GM20431 (cell line): ENCODE results near the gene BEST1.

Experiments used
- in situ Hi-C: fragments of 300-500 bp; cut with MseI, MboI; formaldehyde crosslinking; loops from one replicate; pipeline ENCODE4 v1.15.0; 2020; ENCODE audit warnings: low sequenced_read_pairs; ENCODE audit not compliant: unreplicated experiment

BEST1 gene

DNA sequence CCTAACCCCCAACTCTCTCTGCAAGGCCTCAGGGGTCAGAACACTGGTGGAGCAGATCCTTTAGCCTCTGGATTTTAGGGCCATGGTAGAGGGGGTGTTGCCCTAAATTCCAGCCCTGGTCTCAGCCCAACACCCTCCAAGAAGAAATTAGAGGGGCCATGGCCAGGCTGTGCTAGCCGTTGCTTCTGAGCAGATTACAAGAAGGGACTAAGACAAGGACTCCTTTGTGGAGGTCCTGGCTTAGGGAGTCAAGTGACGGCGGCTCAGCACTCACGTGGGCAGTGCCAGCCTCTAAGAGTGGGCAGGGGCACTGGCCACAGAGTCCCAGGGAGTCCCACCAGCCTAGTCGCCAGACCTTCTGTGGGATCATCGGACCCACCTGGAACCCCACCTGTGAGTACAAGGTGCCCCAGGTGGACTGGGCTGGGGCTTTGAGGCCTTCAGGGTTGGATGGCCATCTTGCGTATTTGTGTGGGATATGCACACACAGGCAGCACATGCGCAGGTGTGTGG lies at the start of gene BEST1:
Gene BEST1 (plus strand): TSS at position 317 of the 513 bp plus-strand sequence. CDS start 1,456 bp downstream, outside the sequence.
- in situ Hi-C loops, result no loop called here

DNA sequence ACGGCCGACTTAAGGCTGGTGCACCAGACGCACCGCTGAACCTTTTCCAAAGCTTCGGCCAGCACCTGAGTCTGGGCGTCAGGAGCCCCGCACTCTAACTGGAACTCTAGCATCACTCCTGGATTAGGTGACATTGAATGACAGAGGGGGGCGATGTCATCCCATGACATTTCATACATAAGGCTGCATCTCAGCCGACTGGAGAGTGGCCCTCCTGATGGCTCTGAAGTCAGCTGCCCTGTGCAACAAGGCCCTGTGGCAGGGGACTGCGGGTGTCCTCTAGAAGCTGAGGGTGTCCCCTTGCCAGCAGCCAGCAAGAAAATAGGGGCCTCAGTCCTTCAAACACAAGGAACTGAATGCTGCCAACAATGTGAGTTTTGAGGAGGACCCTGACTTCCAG lies 48.8 kb upstream of the BEST1 start:
- in situ Hi-C loops, result no loop called here

GRCh38 chr11:61902313-61902712 lies 47.8 kb upstream of the BEST1 start:
- in situ Hi-C loops, result no loop called here

DNA sequence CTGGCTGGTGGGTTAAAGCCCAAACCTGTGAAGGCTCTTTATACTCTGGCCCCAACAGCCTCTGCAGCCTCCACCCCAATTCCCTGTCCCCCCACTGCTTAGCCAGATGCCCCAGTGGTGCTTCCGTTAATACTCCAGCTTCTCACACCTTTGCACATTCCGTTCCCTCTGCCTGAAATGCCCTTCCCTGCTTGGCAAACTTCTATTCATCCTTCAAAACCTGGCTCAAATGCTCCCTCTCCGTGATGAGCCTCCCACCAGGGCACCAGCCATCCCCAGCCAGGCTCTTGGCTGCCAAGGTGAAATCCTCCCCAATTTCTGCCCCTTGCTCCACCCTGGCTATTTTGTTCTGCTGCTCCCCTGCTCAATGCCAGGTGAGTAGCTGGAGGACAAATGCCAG lies 46.3 kb upstream of the BEST1 start:
- in situ Hi-C loops, result no loop called here

DNA sequence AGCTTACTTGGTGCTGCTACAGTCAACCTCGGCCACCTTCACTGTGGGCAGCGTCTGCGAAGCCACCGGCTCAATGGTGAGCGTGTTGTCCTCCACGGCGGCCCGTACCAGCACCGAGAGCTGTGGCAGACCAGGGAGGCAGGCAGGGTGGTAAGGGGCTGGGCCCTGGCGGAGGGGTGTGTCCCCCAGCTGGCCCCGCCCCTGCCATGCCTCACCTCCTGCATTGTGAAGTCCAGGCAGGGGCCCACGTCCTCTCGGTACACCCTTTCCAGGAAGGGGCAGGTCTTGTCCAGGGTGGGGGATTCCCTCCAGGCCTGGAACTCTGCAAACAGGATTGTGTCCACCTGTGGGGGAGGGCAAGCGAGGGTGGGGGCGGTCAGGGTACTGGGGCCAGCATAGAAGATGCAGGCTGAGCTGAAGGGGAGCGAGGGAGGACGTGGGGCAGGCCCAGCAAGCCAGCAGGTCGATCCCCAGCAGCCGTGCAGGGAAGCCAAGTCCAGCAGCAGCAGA lies 45.6 kb upstream of the BEST1 start:
- in situ Hi-C loops, result no loop called here

DNA sequence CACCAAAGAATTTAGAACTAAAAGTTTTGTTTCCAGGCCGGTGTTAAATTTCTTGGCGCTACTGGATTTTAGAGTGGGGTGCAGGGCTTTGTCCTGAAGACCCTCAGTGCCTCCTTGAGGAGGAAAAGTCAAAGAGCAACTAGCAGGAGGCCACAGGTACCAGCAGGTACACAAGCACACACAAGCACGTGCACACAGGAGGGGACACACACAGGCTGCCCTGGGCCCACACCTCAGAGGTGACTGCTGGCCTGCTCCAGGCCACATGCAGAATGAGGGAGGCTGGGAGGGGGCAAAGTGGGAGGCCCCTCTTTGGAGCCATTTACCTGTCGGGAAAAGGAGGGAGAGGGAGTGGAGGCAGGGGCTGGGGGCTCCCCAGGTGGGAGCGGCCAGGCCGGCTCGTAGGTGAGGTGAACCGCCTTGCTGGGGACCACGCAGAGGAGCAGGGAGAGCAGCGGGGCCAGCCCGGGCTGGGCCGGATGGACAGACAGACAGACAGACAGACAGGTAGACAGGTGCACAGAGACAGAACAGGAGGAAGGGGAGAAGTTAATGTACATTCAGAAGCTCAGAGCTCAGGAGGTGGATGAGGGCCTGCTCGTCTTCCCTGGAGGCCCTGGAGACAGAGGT lies 45.0 kb upstream of the BEST1 start:
- in situ Hi-C loops, result no loop called here

GRCh38 chr11:61905801-61906521 lies 44.2 kb upstream of the BEST1 start:
- in situ Hi-C loops, result no loop called here

- in situ Hi-C loops, result no loop called here
Measured at GRCh38 chr11:61906522-61906909, 43.6 kb upstream of the BEST1 start.

- in situ Hi-C loops, result no loop called here
Measured at GRCh38 chr11:61907282-61907681, 42.9 kb upstream of the BEST1 start.

DNA sequence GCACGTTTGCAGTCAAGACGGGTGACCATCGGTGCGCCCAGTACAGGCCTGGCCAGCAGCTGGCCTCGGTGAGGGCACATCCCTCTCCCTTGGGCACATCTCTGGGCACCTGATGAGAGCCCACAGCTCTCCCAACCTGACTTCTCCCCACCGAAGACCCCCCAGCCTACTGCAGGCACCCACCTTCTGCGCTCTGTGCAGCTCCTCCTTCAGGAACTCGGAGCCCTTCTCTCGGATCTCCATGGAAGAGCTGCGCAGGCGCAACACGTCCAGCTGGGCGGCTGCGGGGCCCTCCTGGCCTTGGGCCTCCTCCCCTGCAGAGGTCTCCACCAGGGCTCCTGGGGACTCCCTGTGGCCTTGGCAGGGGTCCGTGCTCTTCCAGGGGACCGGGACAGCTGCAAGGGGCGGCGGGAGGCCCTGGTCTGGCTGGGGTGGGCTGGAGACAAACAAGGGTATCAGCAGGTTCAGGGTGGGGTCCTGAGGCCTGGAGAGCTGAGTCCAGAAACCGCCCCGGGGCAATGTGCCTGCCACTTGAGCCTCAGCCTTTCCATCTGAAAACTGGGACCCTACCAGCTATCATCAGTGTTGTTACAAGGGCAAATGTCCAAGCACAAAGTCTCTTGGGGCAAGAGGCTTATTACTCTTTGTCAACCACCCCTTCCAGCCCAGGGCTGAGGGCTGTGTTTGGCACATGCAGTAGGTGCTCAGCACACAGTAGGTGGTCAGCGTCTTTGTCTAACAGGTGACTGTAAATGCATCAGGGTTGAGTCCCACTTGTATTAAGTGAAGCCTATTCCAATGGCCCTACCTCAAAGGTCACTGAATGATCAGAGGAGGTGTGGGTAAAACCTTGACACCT lies 42.1 kb upstream of the BEST1 start:
- in situ Hi-C loops, result no loop called here

DNA sequence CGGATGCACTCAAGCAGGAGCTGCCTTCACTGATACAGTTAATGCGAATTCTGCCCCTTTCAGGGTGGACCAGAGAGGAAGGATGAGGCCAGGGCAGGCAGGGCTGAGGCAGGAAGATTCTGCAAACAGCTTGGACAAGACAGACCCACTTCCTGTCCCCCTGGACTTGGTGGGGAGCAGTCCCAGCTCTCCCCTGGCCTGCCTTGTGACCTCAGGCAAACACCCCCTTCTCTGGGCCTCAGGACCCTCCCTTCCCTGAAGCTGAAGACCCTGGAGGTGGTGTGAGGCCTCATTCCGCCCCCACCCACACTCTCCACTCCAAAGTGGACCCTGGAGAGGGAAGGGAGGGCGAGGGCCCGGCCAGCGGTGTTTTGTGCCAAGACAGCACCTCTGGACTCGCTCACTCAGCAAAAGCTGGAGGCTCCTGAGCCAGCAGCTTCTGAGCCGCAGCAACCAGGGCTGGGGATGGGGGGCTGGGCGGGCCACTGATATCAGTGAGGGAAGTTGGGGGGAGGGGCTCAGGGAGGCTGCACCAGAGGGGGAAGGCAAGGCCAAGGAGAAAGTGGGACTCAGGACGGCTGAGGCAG lies 41.3 kb upstream of the BEST1 start:
- in situ Hi-C loops, result no loop called here

- in situ Hi-C loops, result no loop called here
Measured at GRCh38 chr11:61910187-61911127, 39.7 kb upstream of the BEST1 start.

DNA sequence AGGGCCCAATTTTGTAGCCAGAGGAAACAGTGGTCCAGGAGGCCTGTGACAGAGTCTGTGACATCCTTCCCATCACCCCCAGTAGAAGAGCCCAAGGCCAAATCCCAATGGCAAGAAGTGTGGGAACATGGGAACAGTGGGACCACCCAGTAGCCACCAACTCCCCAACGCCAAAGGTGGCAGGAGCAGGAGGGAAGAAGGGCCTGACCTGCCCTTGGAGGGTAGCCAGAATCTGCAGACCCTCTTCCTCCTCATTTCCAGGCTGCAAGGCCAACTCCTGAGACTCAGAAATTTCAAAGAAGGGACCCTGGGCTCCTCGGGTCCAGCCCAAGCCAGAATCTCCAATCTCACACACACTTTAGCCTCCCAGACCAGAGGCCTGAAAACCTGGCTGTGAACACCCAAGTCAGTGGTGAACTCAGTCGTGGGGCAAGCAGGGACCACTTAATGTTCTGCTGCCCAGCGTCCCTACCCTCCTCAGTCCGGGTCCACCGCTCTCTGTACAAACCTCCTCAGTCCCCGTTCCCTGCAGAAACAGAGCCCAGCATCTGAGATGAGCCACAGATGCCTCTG lies 38.9 kb upstream of the BEST1 start:
- in situ Hi-C loops, result no loop called here

DNA sequence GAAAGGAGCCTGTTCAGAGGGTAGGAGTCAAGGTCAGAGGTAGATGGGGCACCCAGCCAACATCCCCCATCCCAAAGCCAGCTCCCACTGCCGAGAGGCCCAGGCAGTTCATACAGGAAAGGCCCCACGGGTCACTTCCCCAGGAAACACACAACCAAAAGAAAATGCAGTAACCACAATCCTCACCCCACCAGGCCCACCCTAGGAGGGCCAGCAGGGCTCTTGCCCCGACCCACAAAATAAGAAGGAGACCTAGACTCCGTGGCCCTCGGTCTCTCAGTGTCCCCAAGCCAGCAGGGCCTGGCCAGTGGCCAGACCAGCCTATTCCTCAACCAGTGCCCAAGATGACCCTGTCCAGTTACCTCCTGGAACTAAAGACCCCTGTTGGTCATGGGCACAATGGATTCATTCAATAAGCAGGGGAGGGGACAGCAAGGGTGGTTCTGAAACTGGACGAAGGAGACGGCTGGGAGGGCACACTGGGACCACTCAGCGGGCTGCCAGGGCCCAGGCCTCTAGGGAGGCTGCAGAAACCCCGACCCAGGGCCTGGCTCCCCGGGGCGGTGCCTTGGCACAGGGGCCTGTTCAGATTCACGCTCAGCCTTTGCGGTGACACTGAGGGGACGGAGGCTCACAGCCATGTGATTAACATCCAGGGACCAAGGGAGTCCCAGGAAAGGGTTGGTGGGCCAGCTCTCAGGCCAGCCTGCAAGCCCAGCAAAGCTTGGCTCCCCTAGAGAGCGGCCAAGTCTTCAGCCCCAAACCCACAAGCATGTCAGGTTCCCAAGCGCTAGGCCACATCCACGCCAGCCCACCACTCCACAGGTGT lies 38.2 kb upstream of the BEST1 start:
- in situ Hi-C loops, result no loop called here

DNA sequence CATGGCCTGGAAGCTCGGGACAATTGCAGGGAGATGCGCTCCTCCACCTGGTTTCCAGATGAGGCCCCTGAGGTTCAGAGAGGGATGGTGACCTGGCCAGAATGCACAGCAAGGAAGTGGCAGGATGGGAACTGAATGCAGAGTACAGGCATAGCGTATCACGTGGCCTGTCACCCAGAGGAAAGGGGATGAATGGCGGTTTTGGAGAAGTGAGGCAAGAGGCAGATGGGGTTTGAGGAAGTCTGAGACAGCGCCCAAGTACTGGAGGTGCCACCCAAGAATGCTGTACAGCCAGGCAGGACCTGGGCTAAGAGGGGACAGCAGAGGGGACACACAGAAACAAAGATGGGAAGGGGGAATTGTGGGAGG lies 37.6 kb upstream of the BEST1 start:
- in situ Hi-C loops, result no loop called here

- in situ Hi-C loops, result no loop called here
Measured at GRCh38 chr11:61912991-61913698, 37.0 kb upstream of the BEST1 start.

DNA sequence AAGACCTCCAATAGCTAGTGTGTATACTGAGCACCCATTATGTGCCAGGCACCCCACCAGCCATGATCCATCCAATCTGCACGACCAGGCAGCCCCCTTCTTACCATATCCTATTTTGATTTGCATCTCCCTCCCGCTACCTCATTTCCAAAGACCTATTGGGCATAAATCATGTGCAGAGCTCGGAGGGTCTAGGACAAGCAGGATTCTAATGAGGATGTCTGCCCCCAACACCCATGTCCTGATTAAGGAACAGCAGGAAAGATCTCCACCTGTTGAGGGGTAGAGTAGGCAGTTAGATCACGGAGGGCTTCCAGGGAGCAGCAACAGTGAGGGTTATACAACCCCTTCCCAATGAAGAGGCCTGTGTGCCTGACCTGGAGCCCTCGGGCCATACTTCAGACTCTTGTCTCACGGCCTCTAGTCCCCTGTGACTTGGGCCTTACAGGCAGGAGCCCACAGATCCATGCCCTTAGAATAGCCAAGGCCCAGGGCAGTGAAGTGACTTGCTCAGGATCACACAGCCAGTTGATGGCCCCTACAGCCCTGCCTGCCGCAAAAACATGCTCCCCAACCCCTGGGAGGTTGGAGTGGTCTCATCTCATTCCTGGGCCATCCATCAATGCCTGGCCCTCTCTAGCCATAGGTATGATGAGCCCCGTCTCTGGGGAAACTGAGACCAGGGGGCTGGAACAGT lies 36.3 kb upstream of the BEST1 start:
- in situ Hi-C loops, result no loop called here
